Measurements from ENCODE around the gene AMBRA1.

DNA sequence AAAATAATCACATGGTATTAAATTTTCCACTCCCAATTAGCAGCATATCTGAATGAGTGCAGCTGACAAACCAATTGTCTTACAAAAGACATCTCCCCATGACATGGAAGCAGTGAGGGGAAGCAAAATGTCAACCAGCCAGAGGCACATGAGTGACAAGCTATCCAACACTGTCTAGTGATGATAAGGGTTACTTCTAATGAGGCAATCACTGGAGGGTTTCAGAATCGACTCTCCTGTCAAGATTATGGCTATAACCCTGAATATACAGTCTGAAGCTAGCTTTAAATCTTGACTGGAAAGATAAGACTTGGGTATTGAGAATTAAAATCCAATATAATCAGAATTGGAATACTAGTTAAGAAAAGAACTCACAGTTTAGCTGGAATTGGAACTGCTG, 50.3 kb downstream of the AMBRA1 start:
- no peak for TF ChIP-seq POLR2A (IDR thresholded peaks at IDR 0.05)
- TF ChIP-seq POLR2AphosphoS5 (IDR thresholded peaks at IDR 0.05): no peak
- TF ChIP-seq, protein P1, sequence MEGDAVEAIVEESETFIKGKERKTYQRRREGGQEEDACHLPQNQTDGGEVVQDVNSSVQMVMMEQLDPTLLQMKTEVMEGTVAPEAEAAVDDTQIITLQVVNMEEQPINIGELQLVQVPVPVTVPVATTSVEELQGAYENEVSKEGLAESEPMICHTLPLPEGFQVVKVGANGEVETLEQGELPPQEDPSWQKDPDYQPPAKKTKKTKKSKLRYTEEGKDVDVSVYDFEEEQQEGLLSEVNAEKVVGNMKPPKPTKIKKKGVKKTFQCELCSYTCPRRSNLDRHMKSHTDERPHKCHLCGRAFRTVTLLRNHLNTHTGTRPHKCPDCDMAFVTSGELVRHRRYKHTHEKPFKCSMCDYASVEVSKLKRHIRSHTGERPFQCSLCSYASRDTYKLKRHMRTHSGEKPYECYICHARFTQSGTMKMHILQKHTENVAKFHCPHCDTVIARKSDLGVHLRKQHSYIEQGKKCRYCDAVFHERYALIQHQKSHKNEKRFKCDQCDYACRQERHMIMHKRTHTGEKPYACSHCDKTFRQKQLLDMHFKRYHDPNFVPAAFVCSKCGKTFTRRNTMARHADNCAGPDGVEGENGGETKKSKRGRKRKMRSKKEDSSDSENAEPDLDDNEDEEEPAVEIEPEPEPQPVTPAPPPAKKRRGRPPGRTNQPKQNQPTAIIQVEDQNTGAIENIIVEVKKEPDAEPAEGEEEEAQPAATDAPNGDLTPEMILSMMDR (IDR thresholded peaks at IDR 0.05): no peak
